Measurements from ENCODE around the gene MUC6. TPM values are rescaled to one million over a fixed set of nuclear protein-coding genes. Genes with fewer than 3 reads are reported as not detected.

Gene MUC6
- total RNA-seq, 1 experiment from 2014 or later: 0.07 TPM

- H3K4me3 ChIP-seq: no peak overlapping the region
- H2AFZ ChIP-seq: no peak overlapping the region
- H3K36me3 ChIP-seq (ENCODE audit: low read depth): no peaks in the 10 kb centered on the region
- no peaks in the 10 kb centered on the region for H3K79me2 ChIP-seq (ENCODE audit: low read depth)
- BruUV-seq (replicated peaks): no TSS peak
- no peaks in the 10 kb centered on the region for H3K4me1 ChIP-seq (replicated peaks; ENCODE audit: insufficient read depth)
- POLR2A ChIA-PET (ENCODE audit: unreplicated experiment): no interaction called here
- intact Hi-C loops (cut with micrococcal nuclease; ENCODE audit: unreplicated experiment): no loop called here
- TF ChIP-seq EZH2 (IDR thresholded peaks at IDR 0.05; ENCODE audit: low read depth): no peak
- TF ChIP-seq, protein P1, sequence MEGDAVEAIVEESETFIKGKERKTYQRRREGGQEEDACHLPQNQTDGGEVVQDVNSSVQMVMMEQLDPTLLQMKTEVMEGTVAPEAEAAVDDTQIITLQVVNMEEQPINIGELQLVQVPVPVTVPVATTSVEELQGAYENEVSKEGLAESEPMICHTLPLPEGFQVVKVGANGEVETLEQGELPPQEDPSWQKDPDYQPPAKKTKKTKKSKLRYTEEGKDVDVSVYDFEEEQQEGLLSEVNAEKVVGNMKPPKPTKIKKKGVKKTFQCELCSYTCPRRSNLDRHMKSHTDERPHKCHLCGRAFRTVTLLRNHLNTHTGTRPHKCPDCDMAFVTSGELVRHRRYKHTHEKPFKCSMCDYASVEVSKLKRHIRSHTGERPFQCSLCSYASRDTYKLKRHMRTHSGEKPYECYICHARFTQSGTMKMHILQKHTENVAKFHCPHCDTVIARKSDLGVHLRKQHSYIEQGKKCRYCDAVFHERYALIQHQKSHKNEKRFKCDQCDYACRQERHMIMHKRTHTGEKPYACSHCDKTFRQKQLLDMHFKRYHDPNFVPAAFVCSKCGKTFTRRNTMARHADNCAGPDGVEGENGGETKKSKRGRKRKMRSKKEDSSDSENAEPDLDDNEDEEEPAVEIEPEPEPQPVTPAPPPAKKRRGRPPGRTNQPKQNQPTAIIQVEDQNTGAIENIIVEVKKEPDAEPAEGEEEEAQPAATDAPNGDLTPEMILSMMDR (conservative IDR thresholded peaks at IDR 0.05): no peak
- DNase-seq: no peak
- no peaks in the 10 kb centered on the region for H3F3A ChIP-seq (ENCODE audit: insufficient read depth, low read depth)
- no peaks in the 10 kb centered on the region for H4K20me1 ChIP-seq (ENCODE audit: insufficient read depth)
- no peak overlapping the region for H3K27ac ChIP-seq
- CTCF ChIA-PET: no interaction called here
- H3K9me3 ChIP-seq (ENCODE audit: insufficient read depth, low read depth): no peaks in the 10 kb centered on the region
- no peaks in the 10 kb centered on the region for H3K9me2 ChIP-seq (ENCODE audit: insufficient read depth)
- no peaks in the 10 kb centered on the region for H3K27me3 ChIP-seq (ENCODE audit: insufficient read depth, low read depth)
- H3K4me2 ChIP-seq: no peak overlapping the region
These were observed 4.1 kb downstream of the MUC6 start for GRCh38 chr11:1032310-1032891.

GRCh38 chr11:1031121-1031899 lies 5.2 kb downstream of the MUC6 start:
- DNase-seq: no peak
- POLR2A ChIA-PET (ENCODE audit: unreplicated experiment): no interaction called here
- Histone ChIP-seq H3K27me3 (ENCODE audit: insufficient read depth, low read depth) (no peaks in the 10 kb centered on the region), H3K4me1 (replicated peaks; ENCODE audit: insufficient read depth) (no peaks in the 10 kb centered on the region), H3K27ac (no peak overlapping the region), H3K4me2 (no peak overlapping the region), H3K36me3 (ENCODE audit: low read depth) (no peaks in the 10 kb centered on the region), H3K9me2 (ENCODE audit: insufficient read depth) (no peaks in the 10 kb centered on the region), H3F3A (ENCODE audit: insufficient read depth, low read depth) (no peaks in the 10 kb centered on the region), H2AFZ (no peak overlapping the region), H3K4me3 (no peak overlapping the region), H4K20me1 (ENCODE audit: insufficient read depth) (no peaks in the 10 kb centered on the region), H3K9me3 (ENCODE audit: insufficient read depth, low read depth) (no peaks in the 10 kb centered on the region), H3K79me2 (ENCODE audit: low read depth) (no peaks in the 10 kb centered on the region)
- TF ChIP-seq EZH2 (IDR thresholded peaks at IDR 0.05; ENCODE audit: low read depth): no peak
- TF ChIP-seq, protein P1 (conservative IDR thresholded peaks at IDR 0.05): no peak
- no TSS peak for BruUV-seq (replicated peaks)
- intact Hi-C loops (cut with micrococcal nuclease; ENCODE audit: unreplicated experiment): no loop called here
- CTCF ChIA-PET: no interaction called here

DNA sequence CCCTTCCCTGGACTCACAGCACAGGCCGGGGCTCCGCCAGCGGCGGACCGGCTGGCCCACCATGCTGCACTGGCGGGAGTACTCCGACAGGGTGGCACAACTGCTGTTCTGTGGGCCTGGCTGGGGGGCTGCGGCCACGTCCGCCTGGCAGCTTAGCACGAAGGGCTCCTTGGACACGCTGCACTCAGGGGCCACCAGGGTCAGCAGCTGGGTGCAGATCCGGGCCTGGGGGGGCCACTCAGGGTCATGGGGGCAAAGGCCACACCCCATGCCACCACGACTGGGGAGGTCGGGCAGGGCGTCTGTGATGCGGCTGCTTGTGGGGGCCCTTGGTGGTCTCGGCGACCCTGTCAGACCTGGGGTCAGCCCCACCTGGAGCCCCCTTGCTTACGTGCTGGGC lies 6.0 kb downstream of the MUC6 start:
- Histone ChIP-seq H3K4me1 (replicated peaks; ENCODE audit: insufficient read depth) (no peaks in the 10 kb centered on the region), H3K27me3 (ENCODE audit: insufficient read depth, low read depth) (no peaks in the 10 kb centered on the region), H3K36me3 (ENCODE audit: low read depth) (no peaks in the 10 kb centered on the region), H2AFZ (no peak overlapping the region), H3K9me2 (ENCODE audit: insufficient read depth) (no peaks in the 10 kb centered on the region), H3K9me3 (ENCODE audit: insufficient read depth, low read depth) (no peaks in the 10 kb centered on the region), H3F3A (ENCODE audit: insufficient read depth, low read depth) (no peaks in the 10 kb centered on the region), H3K4me2 (no peak overlapping the region), H4K20me1 (ENCODE audit: insufficient read depth) (no peaks in the 10 kb centered on the region), H3K79me2 (ENCODE audit: low read depth) (no peaks in the 10 kb centered on the region), H3K4me3 (no peak overlapping the region), H3K27ac (no peak overlapping the region)
- no TSS peak for BruUV-seq (replicated peaks)
- no peak for DNase-seq
- intact Hi-C loops (cut with micrococcal nuclease; ENCODE audit: unreplicated experiment): no loop called here
- POLR2A ChIA-PET (ENCODE audit: unreplicated experiment): no interaction called here
- CTCF ChIA-PET: no interaction called here
- no peak for TF ChIP-seq EZH2 (IDR thresholded peaks at IDR 0.05; ENCODE audit: low read depth)
- TF ChIP-seq, protein P1 (conservative IDR thresholded peaks at IDR 0.05): no peak
